Ovary (tissue), 1 donor: ENCODE results near the gene ZNF207.

Experiments used
- EP300 ChIP-seq: sonication (generic); formaldehyde crosslinking; IDR thresholded peaks from one replicate; pipeline ENCODE4 v1.6.1; 2017; ENCODE audit warnings: antibody characterized with exemption
- POLR2A ChIP-seq: fragments of 450-650 bp; IDR thresholded peaks from one replicate; pipeline ENCODE4 v1.6.1; 2017; ENCODE audit warnings: antibody characterized with exemption, mild to moderate bottlenecking, moderate library complexity

- TF ChIP-seq EP300 (no peak), POLR2A (no peak)
Observed at GRCh38 chr17:32385121-32385520, 35.2 kb downstream of the ZNF207 start.
